ENCODE results near the gene AGER.

GRCh38 chr6:32208996-32209395, 24.9 kb upstream of the AGER start:
- TF ChIP-seq CHD2 (IDR thresholded peaks at IDR 0.05; ENCODE audit: low read length, partially characterized antibody) (no peak), EZH2phosphoT487 (IDR thresholded peaks at IDR 0.05; ENCODE audit: borderline replicate concordance, low read depth) (no peak), GABPA (IDR thresholded peaks at IDR 0.05; ENCODE audit: low read depth) (no peak), USF2 (IDR thresholded peaks at IDR 0.05; ENCODE audit: borderline replicate concordance, low read depth, low read length) (no peak), REST (IDR thresholded peaks at IDR 0.05; ENCODE audit: low read depth, low read length) (no peak), RXRA (IDR thresholded peaks at IDR 0.05; ENCODE audit: borderline replicate concordance, low read depth) (no peak)
- TF ChIP-seq, protein P1, sequence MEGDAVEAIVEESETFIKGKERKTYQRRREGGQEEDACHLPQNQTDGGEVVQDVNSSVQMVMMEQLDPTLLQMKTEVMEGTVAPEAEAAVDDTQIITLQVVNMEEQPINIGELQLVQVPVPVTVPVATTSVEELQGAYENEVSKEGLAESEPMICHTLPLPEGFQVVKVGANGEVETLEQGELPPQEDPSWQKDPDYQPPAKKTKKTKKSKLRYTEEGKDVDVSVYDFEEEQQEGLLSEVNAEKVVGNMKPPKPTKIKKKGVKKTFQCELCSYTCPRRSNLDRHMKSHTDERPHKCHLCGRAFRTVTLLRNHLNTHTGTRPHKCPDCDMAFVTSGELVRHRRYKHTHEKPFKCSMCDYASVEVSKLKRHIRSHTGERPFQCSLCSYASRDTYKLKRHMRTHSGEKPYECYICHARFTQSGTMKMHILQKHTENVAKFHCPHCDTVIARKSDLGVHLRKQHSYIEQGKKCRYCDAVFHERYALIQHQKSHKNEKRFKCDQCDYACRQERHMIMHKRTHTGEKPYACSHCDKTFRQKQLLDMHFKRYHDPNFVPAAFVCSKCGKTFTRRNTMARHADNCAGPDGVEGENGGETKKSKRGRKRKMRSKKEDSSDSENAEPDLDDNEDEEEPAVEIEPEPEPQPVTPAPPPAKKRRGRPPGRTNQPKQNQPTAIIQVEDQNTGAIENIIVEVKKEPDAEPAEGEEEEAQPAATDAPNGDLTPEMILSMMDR (IDR thresholded peaks at IDR 0.05): no peak
